NCI-H1436 (cell line): ENCODE results near the gene TMEM179.

Source experiments
- DNase-seq: peaks from one replicate; lab custom pipeline; 2025; lab: John Stamatoyannopoulos, UW

TMEM179 gene

DNA sequence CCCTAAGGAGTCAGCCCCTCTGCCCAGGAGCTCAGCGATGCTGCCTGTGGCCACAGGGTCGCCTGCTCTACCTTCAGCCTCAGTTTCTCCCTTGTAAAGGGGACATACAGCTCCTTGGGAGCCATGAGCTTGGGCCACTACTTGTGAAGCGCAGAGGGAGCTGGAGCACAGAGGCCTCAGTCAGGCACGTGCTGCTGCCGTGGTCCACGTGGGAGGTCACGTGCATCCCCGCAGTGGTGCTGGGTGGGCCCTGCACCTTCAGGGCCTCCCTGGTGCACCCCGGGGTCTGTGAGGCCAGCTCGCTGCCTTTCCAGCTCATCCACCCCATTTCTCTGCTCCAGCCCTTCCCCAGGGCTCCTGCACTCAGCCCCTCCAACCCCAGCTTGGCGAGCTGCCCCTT, 36.0 kb downstream of the TMEM179 start:
- no peak for DNase-seq

DNA sequence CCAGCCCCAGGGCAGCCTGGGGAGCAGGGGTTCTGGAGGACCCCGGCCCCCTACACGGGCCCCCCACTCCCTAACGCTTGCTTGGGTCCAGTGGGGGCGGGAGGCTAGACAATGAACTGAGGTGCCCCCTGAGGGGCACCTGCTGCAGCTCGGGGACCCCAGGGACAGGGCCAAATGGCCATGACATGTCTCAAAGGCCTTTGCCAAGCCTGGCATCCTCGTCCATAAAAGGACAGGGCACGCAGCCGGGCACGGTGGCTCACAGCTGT, 36.7 kb downstream of the TMEM179 start:
- no peak for DNase-seq

- DNase-seq = no peak
Observed at GRCh38 chr14:104567141-104567956, 37.2 kb downstream of the TMEM179 start.

DNA sequence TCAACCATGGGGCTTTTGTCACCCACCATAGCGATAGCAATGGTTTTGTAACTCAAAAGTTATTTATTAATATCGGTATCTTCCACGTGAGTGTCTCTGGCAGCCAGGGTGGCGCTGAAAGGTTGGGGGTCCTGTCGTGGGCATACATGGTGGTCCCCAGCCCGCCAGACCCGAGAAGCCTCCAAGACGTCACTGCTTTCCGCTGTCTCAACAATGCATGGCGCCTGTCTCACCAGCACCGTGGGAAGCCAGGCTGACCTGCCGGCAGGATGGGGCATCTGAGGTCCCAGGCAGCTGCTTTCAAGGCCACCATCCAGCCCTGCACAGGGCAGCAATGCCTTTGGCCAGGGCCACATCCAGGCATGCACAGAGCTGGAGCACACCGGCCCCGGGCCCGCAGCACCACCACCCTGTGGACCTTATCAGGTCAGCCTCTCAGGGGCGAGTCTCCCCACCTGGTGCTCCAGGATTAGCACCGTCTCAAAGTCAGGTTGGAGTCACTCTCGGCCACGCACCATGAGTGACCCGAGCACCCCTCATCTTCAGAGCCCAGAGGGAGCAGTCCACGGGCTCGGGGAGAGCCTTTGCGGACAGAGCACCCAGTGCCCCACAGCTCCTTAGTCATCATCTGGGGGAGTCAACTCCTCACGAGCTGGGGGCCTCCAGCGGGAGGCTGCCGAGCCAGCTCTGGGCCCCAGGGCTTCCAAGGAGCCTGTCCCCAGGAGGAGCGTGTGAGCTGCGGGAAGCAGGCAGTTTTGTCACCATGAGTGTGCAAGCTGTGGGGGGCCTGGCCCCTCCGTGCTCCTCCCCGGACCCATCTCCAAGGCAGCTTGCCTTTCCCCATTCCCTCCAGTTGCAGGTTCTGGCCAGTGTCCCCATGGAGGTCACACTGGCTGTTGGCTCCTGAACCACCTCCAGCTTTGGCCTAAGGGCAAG, 39.6 kb downstream of the TMEM179 start:
- no peak for DNase-seq

GRCh38 chr14:104563742-104564615, 40.6 kb downstream of the TMEM179 start:
- DNase-seq = no peak

GRCh38 chr14:104563191-104563741, 41.3 kb downstream of the TMEM179 start:
- DNase-seq = no peak

DNA sequence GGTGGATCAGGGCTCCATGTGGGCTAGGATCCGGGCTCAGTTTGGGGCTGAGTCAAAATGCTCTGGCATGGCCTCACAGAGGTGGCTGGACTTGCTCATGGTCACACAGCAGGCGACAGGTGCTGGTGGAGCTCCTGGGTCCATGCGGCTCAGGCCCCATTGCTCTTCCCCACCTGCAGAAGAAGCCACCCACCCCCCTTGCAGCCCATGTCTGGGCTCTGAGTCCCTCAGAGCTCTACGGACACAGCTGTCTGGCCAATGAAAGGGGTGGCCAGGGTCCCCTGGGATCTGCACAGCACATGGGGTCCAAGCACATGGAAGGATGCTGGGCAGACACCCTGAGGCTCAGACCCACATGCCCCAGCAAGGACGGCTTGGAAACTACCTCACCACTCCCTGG, 42.0 kb downstream of the TMEM179 start:
- DNase-seq = no peak

GRCh38 chr14:104561632-104562495, 42.7 kb downstream of the TMEM179 start:
- no peak for DNase-seq

DNA sequence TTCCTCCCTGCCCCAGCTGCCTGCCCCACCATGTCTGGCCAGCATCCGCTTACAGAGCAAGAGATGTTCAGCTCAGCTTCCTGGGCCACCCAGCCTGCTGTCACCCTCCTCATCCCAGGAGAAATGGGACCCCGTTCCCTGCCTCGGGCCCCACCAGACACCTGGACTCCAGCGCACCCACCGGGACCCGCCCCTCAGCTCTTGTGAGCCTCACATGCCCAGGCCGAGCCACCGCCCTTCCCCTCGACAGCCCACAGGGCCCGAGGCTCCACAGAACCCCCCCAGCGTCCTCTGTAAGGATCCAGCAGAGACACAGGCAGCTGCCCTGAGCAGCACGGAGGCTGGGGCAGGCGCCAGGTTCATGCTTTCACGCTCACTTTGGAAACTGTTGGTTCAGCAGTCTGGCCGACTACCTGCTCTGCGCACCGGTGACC, 43.4 kb downstream of the TMEM179 start:
- DNase-seq = no peak

- DNase-seq = no peak
Observed at GRCh38 chr14:104560586-104560945, 44.0 kb downstream of the TMEM179 start.

DNA sequence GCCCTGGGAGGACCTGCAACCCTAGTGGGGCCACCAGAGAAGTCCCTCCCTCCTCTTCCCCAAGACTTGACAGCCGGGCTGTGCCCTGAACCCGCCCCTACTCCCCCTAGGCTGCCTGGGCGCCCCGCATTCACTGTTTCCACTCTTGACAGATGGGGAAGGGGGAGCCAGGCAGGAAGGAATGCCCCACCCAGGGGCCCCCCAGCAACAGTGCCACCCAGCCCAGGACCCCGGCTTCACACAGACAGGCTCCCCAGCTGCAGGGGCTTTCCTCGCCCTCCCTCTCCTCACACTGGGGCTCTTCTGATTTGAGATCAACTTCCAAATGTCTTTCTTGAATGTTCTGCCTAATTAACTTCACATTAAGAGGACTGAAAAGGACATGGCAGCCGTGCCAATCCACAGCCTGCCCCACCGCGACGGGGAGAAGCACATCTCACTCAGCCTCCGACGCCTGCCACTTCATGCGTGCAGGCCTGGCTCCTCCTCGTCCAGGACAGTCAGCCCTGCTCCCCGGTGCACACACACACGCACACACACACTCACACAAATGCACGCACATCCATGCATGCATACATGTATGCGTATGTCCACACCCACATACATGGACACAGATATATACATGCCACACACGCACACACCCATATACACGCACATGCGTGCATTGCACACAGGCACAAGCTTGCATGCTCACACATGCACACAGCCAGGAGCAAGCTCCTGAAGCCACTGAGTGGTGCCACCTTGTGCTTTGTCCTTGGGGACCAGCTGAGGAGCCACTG, 44.6 kb downstream of the TMEM179 start:
- DNase-seq = no peak

DNA sequence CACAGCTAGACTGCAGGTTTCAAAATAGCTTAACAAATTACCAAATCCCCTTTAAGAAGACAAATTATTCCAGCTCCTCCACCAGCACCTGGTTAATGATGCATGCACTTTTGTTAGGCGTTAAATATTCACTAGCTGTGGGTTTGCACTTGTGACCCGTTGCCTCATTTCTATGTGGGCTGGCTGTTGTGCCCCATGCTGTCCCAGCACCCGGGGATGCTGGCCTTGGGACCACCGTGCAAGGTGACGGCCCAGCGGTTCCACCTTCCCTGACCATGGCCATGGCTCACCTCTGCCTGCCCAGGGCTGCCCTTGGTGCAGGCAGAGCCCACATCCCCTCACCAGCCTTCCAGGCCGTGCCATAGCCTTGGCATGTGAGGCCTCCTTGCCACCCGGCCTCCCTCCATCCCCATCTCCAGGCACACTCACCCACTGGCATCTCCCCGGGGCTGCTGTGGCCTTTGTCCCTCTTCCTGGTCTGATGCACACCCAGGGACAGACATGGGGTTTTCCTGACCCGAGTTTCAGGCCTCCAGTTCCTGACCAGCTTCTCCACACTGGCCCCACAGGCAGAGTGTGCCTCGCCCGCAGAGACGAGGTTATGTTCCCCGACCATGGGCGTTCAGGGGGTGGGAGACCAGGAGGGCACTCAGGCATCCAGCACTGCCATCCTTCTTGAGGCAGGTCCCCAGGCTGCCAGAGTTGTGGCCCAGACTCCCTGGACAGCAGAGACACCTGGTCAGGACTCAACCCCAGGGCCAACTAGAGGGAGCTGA, 45.4 kb downstream of the TMEM179 start:
- no peak for DNase-seq

DNA sequence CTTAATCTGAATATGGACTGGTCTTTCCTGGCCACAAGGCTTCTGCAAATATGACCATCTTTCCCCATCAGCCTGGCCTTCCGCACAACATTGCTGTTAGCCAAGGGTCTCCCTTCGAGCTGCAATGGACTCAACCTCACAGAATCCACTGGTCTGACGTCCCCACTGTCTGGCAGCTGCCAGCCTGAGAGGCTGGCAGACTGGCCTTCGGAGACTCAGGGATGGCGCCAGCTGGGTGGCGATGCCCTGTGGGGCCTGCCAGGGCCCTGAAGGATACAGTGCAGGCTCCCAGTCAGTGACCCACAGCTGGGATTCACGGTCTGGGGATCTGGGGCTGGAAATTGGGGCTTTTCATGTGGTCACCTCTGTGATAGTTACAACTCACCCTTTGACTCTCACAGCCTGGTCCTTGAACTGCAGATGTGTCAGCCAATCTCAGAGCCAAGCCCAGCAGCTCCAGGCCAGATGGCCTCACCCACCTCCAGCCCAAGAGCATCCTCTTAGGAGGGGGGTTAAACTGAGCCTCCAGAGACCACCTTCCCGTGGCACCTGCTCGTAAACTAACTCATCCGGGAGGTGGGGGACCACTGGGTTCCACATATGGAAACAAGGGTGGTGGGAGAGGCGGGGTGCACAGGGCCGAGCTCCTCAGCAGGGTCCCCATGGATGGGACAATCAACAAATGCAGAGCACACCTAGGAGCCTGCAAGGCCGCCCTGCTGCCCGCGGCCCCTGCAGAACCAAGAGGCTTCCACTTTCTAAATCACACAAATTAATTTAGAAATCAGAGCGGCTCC, 46.1 kb downstream of the TMEM179 start:
- no peak for DNase-seq

- DNase-seq = no peak
Observed at GRCh38 chr14:104557766-104558165, 46.8 kb downstream of the TMEM179 start.

GRCh38 chr14:104557086-104557485, 47.5 kb downstream of the TMEM179 start:
- no peak for DNase-seq

GRCh38 chr14:104556256-104557021, 48.1 kb downstream of the TMEM179 start:
- DNase-seq = no peak

DNA sequence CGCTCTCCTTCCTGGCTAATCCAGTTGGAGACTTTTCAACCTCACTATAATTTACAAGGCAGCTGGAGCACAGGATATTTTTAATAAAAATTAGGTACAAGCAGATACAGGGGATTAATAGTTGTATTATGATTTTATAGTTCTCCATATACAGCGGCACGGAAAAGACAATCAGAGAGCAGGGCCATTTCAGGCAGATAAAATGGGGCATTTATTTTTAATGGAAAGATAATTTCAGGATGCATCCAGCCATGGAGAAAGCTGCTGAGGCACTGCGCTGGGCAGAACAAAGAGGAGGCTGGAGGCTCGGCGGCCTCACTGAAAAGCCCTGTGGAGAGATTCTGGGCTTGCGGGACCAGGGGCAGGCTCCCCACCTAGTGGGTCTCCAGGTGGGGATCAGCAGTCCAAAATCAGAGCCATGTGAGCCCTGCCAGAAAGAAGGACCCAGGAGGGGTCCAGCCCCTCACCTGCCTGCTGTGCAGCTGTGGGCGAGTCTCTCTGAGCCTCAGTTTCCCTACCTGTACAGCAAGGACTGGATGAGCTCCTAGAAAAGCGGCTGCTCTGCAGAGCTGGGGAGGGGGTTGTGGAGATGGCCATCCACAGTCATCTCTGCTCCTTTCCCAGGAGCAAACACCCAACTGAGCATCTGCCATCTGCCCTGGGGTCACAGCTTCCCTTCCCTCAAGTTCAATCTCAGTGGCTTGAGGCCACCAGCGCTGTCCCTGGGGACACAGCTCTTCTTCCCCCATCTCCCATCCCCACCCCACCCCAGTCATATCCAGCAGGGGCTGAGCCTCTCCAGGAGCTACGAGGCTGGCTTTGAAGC, 48.9 kb downstream of the TMEM179 start:
- no peak for DNase-seq
